ENCODE data around the gene HNF1A.

HNF1A gene

DNA sequence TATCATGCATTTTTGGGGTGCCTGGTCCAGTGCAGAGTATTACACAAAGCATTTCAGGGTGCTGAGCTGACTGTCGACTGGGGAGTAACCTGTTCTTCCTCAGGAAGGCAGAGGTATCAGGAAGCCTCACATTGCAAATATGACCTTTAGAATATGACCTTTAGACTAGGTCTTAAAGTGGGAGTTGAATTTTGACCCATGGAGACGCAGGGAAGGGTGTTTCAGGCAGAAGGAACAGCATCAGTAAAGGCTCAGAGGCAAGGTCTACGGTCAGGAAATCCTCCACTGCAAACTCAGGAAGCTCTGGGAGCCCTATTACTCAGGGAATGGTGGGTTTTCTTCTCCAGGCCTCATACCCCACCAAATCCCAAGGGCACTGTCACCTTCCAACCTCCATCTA is 11.3 kb downstream of the HNF1A start:
- DNase-seq, result no peak

DNA sequence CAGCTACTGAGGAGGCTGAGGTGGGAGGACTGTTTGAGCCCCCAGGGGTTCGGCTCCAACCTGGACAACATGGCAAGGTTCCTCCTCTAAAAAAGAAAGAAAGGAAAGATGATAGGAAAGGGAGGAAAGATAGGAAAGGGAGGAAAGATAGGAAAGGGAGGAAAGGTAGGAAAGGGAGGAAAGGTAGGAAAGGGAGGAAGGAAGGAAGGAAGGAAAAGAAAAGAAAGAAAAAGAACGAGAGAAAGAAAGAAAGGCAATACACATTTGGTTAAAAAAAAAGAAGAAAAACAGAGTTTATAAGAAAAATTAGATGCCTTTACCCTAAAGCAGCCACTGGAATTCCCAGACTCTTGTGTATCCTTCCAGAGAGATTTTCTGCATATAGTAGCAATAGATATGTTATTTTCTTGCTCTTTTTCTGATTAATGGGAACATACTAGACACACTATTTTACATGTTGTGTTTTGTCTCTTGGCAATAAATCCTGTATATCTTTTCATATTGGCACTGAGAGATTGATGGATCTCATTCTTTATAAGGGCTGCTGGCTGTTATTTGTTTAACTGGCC is 12.2 kb downstream of the HNF1A start:
- DNase-seq, result no peak

DNA sequence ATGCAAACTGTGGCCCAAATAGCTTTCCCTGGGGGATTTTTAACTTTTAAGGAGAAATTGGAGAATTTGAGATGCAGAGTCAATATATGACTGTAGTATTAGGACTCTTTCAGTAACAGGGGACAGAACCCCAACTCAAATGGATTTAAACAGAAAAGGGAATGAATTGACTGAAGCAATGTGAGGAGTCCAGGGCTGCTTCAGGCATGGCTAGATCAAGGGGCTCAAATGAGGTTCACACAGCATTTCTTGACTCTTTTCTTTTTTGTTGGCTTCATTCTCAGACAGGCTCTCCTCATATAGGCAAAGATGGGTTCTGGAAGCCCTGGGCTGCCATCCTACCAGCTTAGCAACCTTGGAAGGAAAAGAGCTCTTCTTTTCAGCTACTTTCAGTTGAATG is 13.6 kb downstream of the HNF1A start:
- DNase-seq, result no peak

DNA sequence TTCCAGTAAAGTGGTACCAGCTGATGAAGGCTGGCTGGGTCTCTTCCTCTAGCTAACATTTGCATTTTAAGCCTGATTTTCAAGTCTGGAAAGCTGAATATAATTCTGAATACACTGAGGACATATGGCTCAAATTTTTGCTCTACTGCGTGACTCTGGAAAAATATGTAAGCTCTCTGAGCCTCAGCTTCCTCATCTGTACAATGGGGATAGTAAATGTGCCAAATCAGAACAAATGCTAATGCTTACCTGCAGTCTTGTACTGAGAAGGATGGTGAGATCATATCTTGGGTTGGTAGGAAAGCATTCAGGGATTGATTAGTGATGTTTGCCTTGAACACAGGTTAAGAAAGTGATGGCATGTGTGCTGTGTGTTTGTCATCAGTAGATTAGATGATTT is 14.6 kb downstream of the HNF1A start:
- DNase-seq, result no peak

DNA sequence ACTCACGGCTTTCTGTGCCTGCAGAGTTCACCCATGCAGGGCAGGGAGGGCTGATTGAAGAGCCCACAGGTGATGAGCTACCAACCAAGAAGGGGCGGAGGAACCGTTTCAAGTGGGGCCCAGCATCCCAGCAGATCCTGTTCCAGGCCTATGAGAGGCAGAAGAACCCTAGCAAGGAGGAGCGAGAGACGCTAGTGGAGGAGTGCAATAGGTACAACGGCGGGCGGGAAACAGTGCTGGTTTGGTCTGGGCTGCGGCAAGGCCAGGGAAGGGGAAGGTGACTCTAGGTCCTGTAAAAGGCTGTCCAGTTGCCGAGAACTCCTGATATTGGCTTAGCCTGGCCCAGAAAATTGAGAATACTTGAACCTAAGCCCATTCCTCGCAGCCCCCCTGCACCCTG is 15.2 kb downstream of the HNF1A start:
- no peak for DNase-seq

DNA sequence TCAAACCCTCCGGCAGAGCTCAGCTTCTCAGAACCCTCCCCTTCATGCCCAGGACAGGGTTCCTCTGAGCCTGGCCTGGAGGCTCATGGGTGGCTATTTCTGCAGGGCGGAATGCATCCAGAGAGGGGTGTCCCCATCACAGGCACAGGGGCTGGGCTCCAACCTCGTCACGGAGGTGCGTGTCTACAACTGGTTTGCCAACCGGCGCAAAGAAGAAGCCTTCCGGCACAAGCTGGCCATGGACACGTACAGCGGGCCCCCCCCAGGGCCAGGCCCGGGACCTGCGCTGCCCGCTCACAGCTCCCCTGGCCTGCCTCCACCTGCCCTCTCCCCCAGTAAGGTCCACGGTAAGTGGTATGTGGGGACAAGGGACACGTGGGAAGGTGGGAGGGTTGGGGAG is 15.7 kb downstream of the HNF1A start:
- no peak for DNase-seq

DNA sequence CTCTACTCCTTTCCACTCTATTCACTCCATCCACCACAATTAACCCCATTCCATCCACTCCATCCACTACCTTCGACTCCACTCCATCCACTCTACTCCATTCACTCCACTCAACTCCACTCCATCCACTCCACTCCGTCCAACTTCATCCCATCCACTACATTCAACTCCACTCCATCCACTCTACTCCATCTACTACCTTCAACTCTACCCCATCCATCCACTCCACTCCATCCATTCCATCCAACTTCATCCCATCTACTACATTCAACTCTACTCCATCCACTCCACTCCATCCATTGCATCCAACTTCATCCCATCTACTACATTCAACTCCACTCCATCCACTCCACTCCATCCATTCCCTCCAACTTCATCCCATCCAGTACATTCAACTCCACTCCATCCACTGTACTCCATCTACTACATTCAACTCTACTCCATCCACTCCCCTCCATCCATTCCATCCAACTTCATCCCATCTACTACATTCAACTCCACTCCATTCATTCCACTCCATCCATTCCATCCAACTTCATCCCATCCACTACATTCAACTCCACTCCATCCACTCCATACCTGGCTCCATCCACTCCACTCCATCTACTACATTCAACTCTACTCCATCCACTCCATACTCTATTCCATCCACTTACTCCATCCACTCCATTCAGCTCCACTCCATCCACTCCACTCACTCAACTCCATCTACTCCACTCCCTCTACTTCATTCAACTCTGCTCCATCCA is 16.4 kb downstream of the HNF1A start:
- DNase-seq, result no peak

DNA sequence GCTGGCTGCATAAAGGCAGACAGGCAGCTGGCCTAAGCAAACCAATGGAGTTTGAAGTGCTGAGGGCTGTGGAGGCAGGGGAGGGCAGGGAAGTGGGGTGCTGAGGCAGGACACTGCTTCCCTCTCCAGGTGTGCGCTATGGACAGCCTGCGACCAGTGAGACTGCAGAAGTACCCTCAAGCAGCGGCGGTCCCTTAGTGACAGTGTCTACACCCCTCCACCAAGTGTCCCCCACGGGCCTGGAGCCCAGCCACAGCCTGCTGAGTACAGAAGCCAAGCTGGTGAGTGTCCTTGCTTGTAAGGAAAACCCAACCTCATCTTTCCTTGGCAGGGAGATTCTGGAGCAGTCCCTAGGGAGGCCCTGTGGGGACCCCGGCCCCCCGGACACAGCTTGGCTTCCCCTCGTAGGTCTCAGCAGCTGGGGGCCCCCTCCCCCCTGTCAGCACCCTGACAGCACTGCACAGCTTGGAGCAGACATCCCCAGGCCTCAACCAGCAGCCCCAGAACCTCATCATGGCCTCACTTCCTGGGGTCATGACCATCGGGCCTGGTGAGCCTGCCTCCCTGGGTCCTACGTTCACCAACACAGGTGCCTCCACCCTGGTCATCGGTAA is 17.9 kb downstream of the HNF1A start:
- no peak for DNase-seq

DNA sequence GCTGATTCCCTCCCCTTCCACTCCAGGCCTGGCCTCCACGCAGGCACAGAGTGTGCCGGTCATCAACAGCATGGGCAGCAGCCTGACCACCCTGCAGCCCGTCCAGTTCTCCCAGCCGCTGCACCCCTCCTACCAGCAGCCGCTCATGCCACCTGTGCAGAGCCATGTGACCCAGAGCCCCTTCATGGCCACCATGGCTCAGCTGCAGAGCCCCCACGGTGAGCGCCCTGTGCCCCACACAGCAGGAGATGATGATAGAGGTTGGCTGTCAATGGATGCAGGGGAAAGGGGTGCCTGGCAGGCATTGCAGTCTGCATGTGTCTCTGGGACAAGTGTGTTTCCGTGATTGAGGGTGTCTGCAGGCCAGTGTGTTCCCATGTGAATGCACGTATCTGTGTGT is 19.1 kb downstream of the HNF1A start:
- DNase-seq, result no peak

DNA sequence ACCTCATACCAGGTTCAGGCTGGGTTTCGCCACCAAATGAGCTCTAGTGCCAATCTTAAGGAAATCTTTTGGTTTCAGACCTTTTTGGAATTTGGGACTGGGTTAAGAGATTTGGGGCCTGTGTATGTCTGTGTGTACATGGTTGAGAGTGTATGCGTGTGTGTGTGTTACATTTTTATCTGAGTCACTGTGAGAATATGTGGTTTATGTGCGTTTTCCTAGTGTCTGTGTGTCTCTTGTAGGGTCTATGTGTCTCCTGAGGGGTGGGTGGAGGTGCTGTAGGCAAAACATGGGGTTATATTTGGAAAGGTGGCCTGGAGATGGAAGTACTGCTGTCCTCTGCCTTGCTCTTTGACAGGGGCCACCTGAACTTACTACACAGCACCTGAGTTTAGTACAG is 20.1 kb downstream of the HNF1A start:
- DNase-seq, result no peak

DNA sequence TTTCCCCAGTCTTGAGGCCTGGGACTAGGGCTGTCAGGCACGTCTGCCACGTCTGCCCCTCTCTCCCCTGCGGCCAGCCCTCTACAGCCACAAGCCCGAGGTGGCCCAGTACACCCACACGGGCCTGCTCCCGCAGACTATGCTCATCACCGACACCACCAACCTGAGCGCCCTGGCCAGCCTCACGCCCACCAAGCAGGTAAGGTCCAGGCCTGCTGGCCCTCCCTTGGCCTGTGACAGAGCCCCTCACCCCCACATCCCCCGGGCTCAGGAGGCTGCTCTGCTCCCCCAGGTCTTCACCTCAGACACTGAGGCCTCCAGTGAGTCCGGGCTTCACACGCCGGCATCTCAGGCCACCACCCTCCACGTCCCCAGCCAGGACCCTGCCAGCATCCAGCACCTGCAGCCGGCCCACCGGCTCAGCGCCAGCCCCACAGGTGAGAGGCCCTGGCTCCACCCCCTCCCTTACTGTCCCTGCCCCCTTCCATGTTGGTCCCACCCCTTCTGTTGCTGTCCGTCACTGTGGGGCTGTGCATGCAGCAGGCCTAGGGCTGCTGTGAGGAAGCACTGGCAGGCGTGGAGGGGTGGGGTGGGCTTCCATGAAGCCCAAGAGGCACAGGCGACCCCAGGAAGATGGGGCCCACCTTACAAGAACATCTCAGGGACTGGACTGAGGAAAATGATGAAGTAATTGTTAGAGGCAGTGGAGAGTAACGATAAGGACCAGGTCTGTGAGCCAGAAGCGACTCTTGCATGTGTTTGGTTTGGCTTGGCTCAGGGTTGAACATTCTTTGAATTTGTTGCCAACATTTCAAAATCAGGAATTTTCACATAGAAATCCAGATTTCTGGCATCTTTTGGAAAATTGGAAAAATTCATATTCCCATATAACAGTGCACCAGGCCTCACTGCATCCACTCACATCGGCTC is 21.1 kb downstream of the HNF1A start:
- no peak for DNase-seq

DNA sequence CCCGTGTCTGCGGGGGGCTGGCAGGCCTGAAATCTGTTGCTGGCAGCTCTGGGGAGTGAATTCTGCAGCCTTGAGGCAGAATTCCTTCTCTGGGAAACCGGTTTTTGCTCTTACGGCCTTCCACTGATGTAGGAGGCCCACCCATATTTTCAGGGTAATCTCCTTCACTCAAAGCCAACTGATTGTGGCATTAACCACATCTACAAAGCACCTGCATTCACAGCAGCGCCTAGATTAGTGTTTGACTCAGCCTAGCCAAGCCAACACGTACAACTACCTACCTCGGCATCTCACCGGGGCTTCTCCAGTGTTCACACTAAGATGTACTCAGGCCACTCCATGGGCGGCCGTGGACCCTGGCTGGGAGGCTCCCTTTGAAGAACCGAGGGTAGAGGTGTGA is 22.2 kb downstream of the HNF1A start:
- DNase-seq, result no peak

DNA sequence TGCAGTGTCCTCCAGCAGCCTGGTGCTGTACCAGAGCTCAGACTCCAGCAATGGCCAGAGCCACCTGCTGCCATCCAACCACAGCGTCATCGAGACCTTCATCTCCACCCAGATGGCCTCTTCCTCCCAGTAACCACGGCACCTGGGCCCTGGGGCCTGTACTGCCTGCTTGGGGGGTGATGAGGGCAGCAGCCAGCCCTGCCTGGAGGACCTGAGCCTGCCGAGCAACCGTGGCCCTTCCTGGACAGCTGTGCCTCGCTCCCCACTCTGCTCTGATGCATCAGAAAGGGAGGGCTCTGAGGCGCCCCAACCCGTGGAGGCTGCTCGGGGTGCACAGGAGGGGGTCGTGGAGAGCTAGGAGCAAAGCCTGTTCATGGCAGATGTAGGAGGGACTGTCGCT is 22.7 kb downstream of the HNF1A start:
- no peak for DNase-seq

DNA sequence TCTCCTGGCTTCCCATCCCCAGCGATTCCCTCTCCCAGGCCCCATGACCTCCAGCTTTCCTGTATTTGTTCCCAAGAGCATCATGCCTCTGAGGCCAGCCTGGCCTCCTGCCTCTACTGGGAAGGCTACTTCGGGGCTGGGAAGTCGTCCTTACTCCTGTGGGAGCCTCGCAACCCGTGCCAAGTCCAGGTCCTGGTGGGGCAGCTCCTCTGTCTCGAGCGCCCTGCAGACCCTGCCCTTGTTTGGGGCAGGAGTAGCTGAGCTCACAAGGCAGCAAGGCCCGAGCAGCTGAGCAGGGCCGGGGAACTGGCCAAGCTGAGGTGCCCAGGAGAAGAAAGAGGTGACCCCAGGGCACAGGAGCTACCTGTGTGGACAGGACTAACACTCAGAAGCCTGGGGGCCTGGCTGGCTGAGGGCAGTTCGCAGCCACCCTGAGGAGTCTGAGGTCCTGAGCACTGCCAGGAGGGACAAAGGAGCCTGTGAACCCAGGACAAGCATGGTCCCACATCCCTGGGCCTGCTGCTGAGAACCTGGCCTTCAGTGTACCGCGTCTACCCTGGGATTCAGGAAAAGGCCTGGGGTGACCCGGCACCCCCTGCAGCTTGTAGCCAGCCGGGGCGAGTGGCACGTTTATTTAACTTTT is 23.6 kb downstream of the HNF1A start:
- DNase-seq, result no peak

DNA sequence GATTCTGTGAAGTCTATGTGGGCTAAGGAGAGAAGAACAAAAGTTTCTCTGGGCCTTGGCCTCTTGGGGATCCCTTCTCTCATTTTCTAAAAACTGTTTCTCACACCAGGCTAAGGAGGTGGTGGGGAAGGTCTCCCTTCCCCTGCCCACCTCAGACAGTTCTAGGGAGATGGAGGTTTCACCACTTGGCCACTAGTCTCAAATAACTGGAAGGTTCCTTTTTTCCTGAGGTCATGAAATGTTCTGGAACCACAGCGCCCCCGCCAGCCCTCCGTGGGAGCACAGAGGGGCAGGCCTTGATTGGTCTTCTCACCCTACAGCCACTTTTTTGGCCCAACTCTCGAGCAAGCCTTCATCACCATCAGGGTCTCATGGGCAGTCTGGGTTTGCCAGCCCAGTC is 25.3 kb downstream of the HNF1A start:
- DNase-seq, result no peak

DNA sequence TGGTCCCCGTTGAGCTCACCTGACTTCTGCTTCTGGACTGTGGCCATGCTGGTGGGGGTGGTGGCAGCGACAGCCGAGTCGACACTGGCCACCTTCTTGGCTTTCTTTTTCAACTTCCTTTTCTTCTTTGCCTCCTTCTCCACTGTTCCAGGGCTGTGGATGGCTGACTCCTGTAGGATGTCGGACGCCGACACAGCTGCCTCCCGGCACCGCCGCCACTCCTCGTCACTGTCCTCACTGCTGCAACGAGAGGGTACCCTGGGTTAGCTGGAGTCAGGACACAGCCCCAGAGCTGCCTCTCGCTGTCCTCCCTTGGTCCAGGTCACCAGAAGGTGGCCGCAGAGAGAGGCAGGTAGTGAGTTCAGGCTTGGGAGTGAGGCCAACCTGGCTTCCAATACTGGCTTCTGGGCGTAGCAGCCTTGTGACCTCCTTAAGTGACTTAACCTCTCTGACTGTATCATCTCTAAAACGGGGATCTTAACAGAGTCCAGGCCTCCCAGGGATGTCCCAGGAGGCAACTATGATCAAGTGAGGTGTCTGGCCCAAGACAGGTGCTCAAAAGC is 26.0 kb downstream of the HNF1A start:
- no peak for DNase-seq

DNA sequence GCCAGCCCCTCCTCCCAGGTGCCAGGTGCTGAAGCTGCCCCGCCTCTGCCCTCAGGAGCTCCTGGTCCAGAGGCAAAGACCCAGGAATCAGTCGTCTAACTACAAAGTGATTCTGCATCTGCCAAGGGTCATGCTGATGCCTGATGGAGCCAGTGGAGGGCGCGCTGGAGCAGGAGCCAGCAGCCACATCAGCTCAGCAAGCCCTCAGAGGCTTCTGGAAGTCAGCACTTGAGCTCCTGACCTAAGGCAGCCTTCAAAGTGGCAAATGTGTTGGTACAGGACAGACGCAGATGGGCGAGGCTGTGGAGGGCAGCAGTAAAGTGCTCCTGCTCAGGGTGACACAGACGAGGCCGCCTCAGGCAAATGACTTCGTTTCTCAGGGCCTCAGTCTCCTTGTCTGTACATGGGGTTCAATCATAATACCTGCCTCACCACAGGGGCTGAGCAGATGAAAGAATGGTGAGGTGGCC is 27.0 kb downstream of the HNF1A start:
- DNase-seq, result peak; percentile 15

DNA sequence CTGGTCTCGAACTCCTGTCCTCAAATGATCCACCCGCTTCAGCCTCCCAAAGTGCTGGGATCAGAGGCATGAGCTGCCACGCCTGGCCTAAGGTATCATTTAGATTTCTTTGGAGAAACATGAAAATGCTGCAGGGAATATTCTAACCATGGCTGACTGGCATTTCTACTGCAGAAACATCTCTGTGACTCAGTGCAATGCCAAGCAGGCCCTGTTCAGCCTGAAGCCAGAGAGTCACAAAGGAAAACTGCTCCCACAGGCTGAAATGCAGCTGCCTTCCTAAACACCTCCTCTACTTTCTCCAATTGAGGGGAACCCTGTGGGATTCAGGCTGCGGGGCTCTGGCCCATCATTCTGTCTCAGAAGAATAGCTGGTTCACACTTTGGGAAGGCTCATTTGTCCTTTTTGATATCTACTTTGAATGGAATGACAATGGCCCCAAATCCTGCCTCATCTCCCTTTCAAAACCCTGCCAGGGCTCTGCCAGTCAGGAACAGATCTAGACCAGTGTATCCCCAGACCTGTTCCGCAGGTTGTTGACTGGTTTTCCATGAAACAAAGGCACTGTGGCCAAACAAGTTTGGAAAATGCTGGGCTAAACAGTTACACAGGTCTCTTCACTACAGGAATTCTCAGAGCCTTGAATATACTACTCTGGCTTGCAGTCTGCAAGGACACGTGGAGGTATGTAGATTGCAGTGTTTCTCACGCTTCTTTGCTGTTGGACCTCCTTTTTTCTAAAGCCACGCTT is 30.2 kb downstream of the HNF1A start:
- no peak for DNase-seq

DNA sequence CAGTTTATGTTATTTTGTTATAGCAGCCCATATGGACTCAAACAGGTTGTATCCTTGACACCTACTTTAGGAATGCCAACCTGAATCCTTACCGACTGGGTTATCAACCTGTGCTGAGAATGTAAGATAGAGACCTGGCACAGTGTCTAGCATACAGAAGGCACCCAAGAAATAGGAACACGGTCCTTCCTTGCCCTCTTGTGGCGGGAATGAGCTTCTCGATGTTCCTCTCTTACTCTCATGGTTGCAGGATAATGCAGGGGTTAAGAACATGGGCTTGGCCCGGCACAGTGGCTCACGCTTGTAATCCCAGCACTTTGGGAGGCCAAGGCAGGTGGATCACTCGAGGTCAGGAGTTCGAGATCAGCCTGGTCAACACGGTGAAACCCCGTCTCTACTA is 31.4 kb downstream of the HNF1A start:
- peak; percentile 19 for DNase-seq

DNA sequence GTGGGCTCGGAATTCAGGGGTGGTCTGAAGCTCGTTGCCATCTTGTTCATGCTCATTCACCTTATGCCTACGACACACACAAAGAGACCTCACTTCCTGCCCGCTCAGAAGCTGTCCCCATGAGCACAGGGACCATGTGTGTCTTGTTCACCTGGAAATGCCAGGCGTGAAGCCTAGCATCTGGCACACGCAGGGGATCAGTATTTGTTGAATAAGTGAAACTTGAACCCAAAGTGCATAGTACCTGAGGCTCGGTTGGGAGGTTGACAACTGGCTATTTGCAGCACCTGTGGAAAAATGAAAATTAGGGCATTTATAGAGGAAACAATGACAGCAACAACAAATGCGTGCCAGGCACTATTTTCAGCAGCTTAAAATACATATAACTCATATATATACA is 32.5 kb downstream of the HNF1A start:
- DNase-seq, result no peak

DNA sequence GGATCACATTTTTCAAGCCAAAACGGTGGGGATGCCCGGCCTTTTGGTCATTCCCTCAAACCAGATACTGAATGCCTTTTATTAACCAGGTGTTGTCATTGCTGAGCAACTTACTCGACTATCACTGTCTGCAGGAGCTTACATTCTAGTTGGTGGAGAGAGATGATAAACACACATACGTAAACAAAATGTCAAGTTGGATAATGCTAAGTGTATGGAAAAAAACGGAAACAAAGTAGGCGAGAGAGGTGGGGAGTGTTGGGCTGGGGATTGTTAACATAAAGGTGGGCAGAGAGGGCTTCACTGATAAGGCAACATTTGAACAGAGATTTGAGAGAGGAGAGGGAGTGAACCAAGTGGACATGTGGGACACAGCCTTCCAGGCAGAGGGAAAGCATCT is 33.5 kb downstream of the HNF1A start:
- DNase-seq, result no peak

DNA sequence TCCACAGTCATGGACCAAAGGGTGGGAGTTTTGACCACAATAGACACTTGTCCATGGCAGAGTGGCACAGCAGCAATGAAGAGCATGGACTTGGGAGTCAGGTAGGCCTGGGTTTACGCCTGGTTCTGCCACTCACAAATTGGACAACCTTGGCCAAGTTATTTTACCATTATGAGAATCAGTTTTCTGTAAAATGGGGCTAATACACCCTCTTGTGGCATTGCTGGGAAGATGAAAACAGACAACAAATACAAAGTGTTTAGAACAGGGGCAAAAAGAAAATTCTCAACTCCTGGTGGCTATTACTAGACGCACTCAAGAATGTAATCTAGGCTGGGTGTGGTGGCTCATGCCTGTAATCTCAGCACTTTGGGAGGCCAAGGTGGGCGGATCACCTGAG is 35.4 kb downstream of the HNF1A start:
- no peak for DNase-seq

Measured in retina (tissue), 1 donor.